ENCODE data around the gene CALD1. TPM values are rescaled to one million over a fixed set of nuclear protein-coding genes. Genes with fewer than 3 reads are reported as not detected.

Gene CALD1
- total and polyA plus RNA-seq, 8 donors: 137 to 248 (median 224) TPM

DNA sequence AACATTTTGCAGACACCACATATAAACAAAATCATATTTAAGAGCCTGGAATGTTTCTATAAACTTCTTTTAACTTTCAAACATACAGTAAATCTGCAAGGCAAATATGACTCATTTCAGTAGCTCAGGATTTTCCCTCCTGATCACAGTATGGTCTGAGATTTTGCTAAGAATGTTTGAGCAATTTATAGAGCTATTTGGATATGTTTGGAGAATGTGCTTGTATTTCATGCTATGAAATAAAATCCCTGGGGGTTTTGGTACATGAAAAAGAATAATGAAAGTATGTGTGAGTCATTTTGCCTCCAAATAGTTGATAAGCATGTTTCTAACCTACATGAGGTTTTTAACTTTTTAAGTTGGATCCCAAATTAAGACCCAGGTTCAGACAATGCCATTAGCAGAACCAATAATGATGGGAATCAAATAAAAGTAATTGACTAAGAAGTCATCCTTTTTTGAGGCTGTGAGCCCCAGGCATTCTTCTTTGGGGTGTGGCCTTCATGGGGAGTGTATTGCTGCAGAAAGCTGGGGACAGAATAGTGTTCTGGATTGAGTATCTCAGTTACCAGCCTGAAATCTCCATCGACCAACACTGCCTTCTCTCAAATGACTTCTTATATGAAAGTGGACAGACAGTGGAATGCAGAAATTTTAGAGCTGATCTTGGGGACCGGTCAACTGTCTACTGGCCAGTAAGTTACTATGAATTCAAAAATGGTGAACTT is 140.8 kb downstream of the CALD1 start:
- no peak for TF ChIP-seq CTCF (IDR thresholded peaks at IDR 0.05)
- peak; percentile 37 for ATAC-seq
- H3K4me1 ChIP-seq: no peaks in the 10 kb centered on the region

DNA sequence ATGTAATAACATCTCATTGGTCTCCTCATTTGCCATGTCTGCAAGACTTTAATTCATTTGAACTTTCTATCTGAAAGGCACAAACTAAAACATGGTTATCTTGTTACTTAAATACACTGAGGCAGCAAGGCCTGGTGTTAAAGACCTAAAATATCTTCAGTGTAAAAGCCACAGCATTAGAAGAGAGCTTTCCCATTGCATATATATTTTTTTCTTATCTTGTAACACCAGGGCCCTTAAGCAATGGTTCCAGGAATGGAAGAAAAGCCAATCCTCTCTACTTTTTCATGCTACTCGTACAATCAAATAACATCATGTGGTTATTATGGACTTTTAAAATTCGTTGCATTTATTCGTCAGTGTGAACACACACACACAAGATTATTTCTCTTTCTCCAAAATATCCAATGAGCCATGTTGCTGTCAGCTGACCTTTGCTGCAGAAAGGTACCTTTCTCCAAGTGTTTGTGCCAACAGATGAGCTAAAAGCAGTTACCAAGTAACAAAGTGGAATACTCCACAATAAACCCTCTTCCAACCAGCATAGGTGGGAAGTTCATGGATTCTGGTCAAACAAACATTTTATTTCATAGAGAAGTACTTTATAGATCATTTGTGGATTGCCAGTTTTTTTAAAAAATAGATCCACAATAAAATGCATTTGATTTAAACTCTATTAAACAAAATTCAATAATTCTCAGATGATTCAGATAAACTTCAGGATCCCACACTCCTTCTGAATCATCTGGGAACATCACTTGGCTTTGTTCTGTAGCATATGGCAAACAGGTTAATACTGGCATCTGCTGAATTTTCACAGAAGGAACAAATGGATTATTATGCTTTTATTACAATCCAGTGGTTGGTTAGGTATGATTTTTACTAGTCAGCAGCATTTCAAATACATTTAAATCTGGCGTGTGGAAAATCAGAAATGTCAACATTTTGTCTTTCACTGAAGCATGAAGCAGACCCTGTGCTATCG is 143.6 kb downstream of the CALD1 start:
- Histone ChIP-seq H3K27me3 (no peaks in the 10 kb centered on the region), H3K4me3 (no peak overlapping the region), H3K27ac (no peak overlapping the region), H3K36me3 (no peaks in the 10 kb centered on the region), H3K4me1 (no peaks in the 10 kb centered on the region), H3K9me3 (peaks cover 0 to 4% of the 10 kb centered on the region in 2 donors)
- intact Hi-C loops (cut with DNase I): no loop called here
- TF ChIP-seq CTCF (IDR thresholded peaks at IDR 0.05): no peak
- ATAC-seq: no peak
- no peak for DNase-seq

More for the DNA sequence above, 140.8 kb downstream of the CALD1 start:
- Histone ChIP-seq H3K27me3 (no peaks in the 10 kb centered on the region), H3K4me3 (no peak overlapping the region), H3K9me3 (peaks cover 0 to 4% of the 10 kb centered on the region in 2 donors), H3K36me3 (no peaks in the 10 kb centered on the region), H3K27ac (peak overlapping the region in 1 of 2 donors; percentile 44)
- DNase-seq: no peak
- intact Hi-C loops (cut with DNase I): no loop called here

DNA sequence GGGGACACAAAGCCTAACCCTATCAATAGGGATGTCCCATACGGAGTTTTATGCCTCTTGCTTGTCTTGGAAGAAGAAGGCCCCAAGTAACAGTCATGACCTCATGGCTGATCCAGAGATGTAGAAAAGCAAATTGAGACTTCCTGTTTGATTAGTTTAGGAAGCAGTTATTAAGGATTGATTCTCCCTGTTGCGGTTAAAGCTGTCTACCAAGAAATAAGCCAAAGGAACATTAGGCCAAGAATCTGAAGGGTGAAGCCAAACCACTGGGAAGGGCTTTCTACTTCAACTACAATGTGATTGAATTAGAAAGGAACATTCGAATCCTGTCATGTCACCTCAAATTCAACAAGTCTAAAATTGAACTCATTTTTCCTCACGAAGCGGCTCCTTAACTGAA is 146.3 kb downstream of the CALD1 start:
- Histone ChIP-seq H3K27me3 (no peaks in the 10 kb centered on the region), H3K36me3 (no peaks in the 10 kb centered on the region), H3K27ac (no peak overlapping the region), H3K4me3 (no peak overlapping the region), H3K9me3 (peaks cover 0 to 4% of the 10 kb centered on the region in 2 donors), H3K4me1 (no peaks in the 10 kb centered on the region)
- DNase-seq: no peak
- intact Hi-C loops (cut with DNase I): no loop called here
- no peak for TF ChIP-seq CTCF (IDR thresholded peaks at IDR 0.05)
- peak; percentile 24 for ATAC-seq

DNA sequence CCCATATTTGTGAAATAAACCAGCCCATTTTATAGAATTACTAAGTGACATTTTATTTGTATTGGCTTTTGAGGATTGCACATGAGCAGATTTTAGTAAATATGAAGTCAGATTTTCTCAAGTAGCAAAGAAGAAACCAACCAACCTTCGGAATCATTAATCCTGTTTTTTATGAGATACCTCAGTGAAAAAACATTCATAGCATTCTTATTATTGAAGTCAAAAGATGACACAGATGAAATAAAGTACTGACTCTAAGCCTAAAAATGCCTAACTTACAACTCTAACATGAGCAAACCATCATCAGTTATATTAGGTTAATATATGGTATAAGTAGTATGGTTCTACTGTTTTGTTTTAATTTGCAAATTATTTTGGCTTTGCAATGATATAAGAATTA is 147.0 kb downstream of the CALD1 start:
- no peaks in the 10 kb centered on the region for H3K36me3 ChIP-seq
- H3K4me3 ChIP-seq: no peak overlapping the region
- no peak for TF ChIP-seq CTCF (IDR thresholded peaks at IDR 0.05)
- no peaks in the 10 kb centered on the region for H3K27me3 ChIP-seq
- H3K27ac ChIP-seq: no peak overlapping the region
- H3K4me1 ChIP-seq: no peaks in the 10 kb centered on the region
- H3K9me3 ChIP-seq: peaks cover 0 to 4% of the 10 kb centered on the region in 2 donors
- intact Hi-C loops (cut with DNase I): no loop called here
- ATAC-seq (no peak), DNase-seq (no peak)

GRCh38 chr7:134927076-134927475 is 147.6 kb downstream of the CALD1 start:
- H3K4me1 ChIP-seq: no peaks in the 10 kb centered on the region
- intact Hi-C loops (cut with DNase I): no loop called here

More at GRCh38 chr7:134927076-134927475, 147.6 kb downstream of the CALD1 start:
- no peak for TF ChIP-seq CTCF (IDR thresholded peaks at IDR 0.05)
- H3K36me3 ChIP-seq: no peaks in the 10 kb centered on the region
- DNase-seq: no peak
- peaks cover 0 to 4% of the 10 kb centered on the region in 2 donors for H3K9me3 ChIP-seq
- no peak overlapping the region for H3K27ac ChIP-seq
- no peak for ATAC-seq
- no peaks in the 10 kb centered on the region for H3K27me3 ChIP-seq
- no peak overlapping the region for H3K4me3 ChIP-seq

All from left lung (tissue), 10 donors.